ENCODE results near the gene CACNA1C. TPM values are rescaled to one million over a fixed set of nuclear protein-coding genes. Genes with fewer than 3 reads are reported as not detected.
A peak's percentile ranks its signal among the peaks of the same experiment; 100 is the strongest.

Gene CACNA1C
- total RNA-seq, 4 donors from 2014 or later: 5.2 to 12.9 (median 6.3) TPM

- Histone ChIP-seq H3K4me3 (no peak overlapping the region), H3K27me3 (no peaks in the 10 kb centered on the region), H3K9me3 (no peaks in the 10 kb centered on the region), H3K4me1 (no peaks in the 10 kb centered on the region), H3K36me3 (no peaks in the 10 kb centered on the region), H3K27ac (no peak overlapping the region)
- 81 to 84% methylated on average over 5 of the region's 5 CpGs for WGBS, 2 donors
- TF ChIP-seq EP300 (IDR thresholded peaks at IDR 0.05): no peak
- no peak for TF ChIP-seq CTCF (IDR thresholded peaks at IDR 0.05)
- TF ChIP-seq POLR2A (IDR thresholded peaks at IDR 0.05): no peak
- no peak for DNase-seq (ENCODE audit: low spot score in 2 of 2)
Measured at GRCh38 chr12:2236506-2237294, 183.9 kb downstream of the CACNA1C start.

- no peaks in the 10 kb centered on the region for H3K27me3 ChIP-seq
- no peak for DNase-seq (ENCODE audit: low spot score in 2 of 2)
- no peaks in the 10 kb centered on the region for H3K36me3 ChIP-seq
- H3K4me3 ChIP-seq: no peak overlapping the region
- TF ChIP-seq POLR2A (IDR thresholded peaks at IDR 0.05) (no peak), CTCF (IDR thresholded peaks at IDR 0.05) (no peak), EP300 (IDR thresholded peaks at IDR 0.05) (no peak)
- no peaks in the 10 kb centered on the region for H3K9me3 ChIP-seq
- 68 to 71% methylated on average over 4 of the region's 4 CpGs for WGBS, 2 donors
- no peak overlapping the region for H3K27ac ChIP-seq
- H3K4me1 ChIP-seq: no peaks in the 10 kb centered on the region
Measured at GRCh38 chr12:2238111-2238510, 185.3 kb downstream of the CACNA1C start.

- Histone ChIP-seq H3K36me3 (no peaks in the 10 kb centered on the region), H3K27ac (peak overlapping the region in 1 of 4 donors; percentile 36), H3K4me1 (no peaks in the 10 kb centered on the region), H3K27me3 (no peaks in the 10 kb centered on the region), H3K9me3 (no peaks in the 10 kb centered on the region), H3K4me3 (no peak overlapping the region)
- 54 to 62% methylated on average over 17 of the region's 17 CpGs for WGBS, 2 donors
- DNase-seq (ENCODE audit: low spot score in 2 of 2): no peak
- no peak for TF ChIP-seq CTCF (IDR thresholded peaks at IDR 0.05)
- TF ChIP-seq POLR2A (IDR thresholded peaks at IDR 0.05): peak in 1 of 2 donors; percentile 8
Measured at GRCh38 chr12:2239381-2239871, 186.6 kb downstream of the CACNA1C start.

- Histone ChIP-seq H3K9me3 (no peaks in the 10 kb centered on the region), H3K27me3 (no peaks in the 10 kb centered on the region), H3K4me3 (no peak overlapping the region), H3K27ac (no peak overlapping the region), H3K36me3 (no peaks in the 10 kb centered on the region), H3K4me1 (no peaks in the 10 kb centered on the region)
- TF ChIP-seq POLR2A (IDR thresholded peaks at IDR 0.05): no peak
- TF ChIP-seq EP300 (IDR thresholded peaks at IDR 0.05): no peak
- TF ChIP-seq CTCF (IDR thresholded peaks at IDR 0.05): no peak
- 90% methylated on average over 6 of the region's 6 CpGs for WGBS, 2 donors
- no peak for DNase-seq (ENCODE audit: low spot score in 2 of 2)
Measured at GRCh38 chr12:2240390-2240789, 187.6 kb downstream of the CACNA1C start.

- 76 to 79% methylated on average over 8 of the region's 8 CpGs for WGBS, 2 donors
Measured at GRCh38 chr12:2240984-2241383, 188.2 kb downstream of the CACNA1C start.

More at GRCh38 chr12:2240984-2241383, 188.2 kb downstream of the CACNA1C start:
- no peaks in the 10 kb centered on the region for H3K27me3 ChIP-seq
- TF ChIP-seq CTCF (IDR thresholded peaks at IDR 0.05) (no peak), EP300 (IDR thresholded peaks at IDR 0.05) (no peak), POLR2A (IDR thresholded peaks at IDR 0.05) (no peak)
- no peaks in the 10 kb centered on the region for H3K36me3 ChIP-seq
- no peaks in the 10 kb centered on the region for H3K9me3 ChIP-seq
- DNase-seq (ENCODE audit: low spot score in 2 of 2): no peak
- no peak overlapping the region for H3K27ac ChIP-seq
- H3K4me3 ChIP-seq: no peak overlapping the region
- H3K4me1 ChIP-seq: no peaks in the 10 kb centered on the region

All from tibial nerve (tissue), 4 donors.